Keratinocyte (primary cell): Measurements from ENCODE around the gene SH3RF1.

Experiments used
- CTCF ChIP-seq, 3 experiments: IDR thresholded peaks in 1 of 3; conservative IDR thresholded peaks in 1 of 3; optimal IDR thresholded peaks in 1 of 3; 2 replicates in 2 of 3; 3 replicates in 1 of 3; pipeline versions ENCODE3 to v1.5.1; 2011; ENCODE audit warnings: low read length in 3 of 3, mild to moderate bottlenecking in 3 of 3, moderate library complexity in 2 of 3, control low read depth in 1 of 3, inconsistent platforms in 1 of 3; ENCODE audit not compliant: insufficient read depth in 2 of 3; ENCODE audit errors: extremely low read depth in 1 of 3
- EZH2 ChIP-seq: IDR thresholded peaks from one replicate; pipeline ENCODE4 v1.6.1; 2012; ENCODE audit warnings: inconsistent platforms, mild to moderate bottlenecking, low read length, moderate library complexity

- TF ChIP-seq CTCF (optimal IDR thresholded peaks at IDR 0.05 in 1 of 3, IDR thresholded peaks at IDR 0.05 in 1 of 3, conservative IDR thresholded peaks at IDR 0.05 in 1 of 3; ENCODE audit: extremely low read depth in 1 of 3, insufficient read depth in 2 of 3, low read length in 3 of 3) = no peak
- no peak for TF ChIP-seq EZH2
Observed at GRCh38 chr4:169241464-169241863, 29.3 kb downstream of the SH3RF1 start.
